Right lobe of liver (tissue), 4 donors: Measurements from ENCODE around the gene CRIP3.

Experiments used
- POLR2A ChIP-seq: fragments of 450-650 bp; IDR thresholded peaks from one replicate; pipeline ENCODE4 v1.6.1; 2017; ENCODE audit warnings: antibody characterized with exemption, mild to moderate bottlenecking
- TF ChIP-seq, protein P1 (sequence below), 4 donors: fragments of 200-600 bp in 3 of 4; fragments of 450-650 bp in 1 of 4; IDR thresholded peaks; one replicate each; pipeline versions ENCODE4 v1.5.1 to v1.8.0; 2016 to 2022; ENCODE audit warnings: antibody characterized with exemption in 4 of 4, mild to moderate bottlenecking in 2 of 4
- donor health status: DM: no; HTN: no; CAD: no.
- donor health status: DM: no; HTN: no; CAD: no.
- donor health status: DM: no; HTN: yes; CAD: no.

DNA sequence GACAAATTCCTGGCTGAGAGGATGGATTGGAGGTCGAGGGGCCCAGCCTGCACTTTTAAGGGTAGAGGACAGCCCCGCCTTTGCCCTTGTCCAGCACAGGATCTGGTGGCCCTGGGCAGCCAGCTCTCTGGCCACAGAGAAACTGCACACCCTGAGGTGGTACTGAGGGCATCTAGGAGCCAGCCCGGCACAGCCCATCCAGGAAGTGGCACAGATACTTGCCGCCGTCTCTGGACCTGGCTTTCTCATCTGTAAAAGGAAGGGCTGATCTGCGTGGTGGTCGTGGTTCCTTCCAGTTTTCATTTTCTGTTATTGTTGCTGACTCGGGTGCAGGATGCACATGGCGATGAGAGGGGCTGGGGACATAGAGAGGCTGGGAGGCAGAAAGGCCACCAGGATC, 26.6 kb downstream of the CRIP3 start:
- TF ChIP-seq, protein P1, sequence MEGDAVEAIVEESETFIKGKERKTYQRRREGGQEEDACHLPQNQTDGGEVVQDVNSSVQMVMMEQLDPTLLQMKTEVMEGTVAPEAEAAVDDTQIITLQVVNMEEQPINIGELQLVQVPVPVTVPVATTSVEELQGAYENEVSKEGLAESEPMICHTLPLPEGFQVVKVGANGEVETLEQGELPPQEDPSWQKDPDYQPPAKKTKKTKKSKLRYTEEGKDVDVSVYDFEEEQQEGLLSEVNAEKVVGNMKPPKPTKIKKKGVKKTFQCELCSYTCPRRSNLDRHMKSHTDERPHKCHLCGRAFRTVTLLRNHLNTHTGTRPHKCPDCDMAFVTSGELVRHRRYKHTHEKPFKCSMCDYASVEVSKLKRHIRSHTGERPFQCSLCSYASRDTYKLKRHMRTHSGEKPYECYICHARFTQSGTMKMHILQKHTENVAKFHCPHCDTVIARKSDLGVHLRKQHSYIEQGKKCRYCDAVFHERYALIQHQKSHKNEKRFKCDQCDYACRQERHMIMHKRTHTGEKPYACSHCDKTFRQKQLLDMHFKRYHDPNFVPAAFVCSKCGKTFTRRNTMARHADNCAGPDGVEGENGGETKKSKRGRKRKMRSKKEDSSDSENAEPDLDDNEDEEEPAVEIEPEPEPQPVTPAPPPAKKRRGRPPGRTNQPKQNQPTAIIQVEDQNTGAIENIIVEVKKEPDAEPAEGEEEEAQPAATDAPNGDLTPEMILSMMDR (IDR thresholded peaks at IDR 0.05): no peak
- no peak for TF ChIP-seq POLR2A
